ENCODE measurements around the gene FGF12.

DNA sequence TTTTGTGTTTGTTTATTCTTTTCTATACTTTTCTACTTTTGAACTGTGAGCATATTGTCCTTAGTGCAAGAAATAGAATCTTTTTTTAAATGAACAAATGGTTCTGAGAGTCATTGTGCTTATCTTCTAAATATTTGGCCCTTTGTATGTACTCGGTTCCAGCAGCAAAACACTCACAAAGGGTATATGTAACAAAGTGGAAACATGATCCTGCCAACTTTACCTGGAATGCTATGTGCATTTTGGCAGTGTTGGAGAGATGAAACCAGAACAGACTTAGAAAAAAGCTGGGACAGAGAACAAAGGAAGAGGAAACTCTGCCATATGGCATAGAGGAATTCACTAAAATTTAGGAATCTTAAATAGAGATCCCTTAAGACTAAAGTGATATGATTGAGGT is 150.1 kb downstream of the FGF12 start:
- no peak for TF ChIP-seq POLR2A (IDR thresholded peaks at IDR 0.05)
- TF ChIP-seq, protein P1, sequence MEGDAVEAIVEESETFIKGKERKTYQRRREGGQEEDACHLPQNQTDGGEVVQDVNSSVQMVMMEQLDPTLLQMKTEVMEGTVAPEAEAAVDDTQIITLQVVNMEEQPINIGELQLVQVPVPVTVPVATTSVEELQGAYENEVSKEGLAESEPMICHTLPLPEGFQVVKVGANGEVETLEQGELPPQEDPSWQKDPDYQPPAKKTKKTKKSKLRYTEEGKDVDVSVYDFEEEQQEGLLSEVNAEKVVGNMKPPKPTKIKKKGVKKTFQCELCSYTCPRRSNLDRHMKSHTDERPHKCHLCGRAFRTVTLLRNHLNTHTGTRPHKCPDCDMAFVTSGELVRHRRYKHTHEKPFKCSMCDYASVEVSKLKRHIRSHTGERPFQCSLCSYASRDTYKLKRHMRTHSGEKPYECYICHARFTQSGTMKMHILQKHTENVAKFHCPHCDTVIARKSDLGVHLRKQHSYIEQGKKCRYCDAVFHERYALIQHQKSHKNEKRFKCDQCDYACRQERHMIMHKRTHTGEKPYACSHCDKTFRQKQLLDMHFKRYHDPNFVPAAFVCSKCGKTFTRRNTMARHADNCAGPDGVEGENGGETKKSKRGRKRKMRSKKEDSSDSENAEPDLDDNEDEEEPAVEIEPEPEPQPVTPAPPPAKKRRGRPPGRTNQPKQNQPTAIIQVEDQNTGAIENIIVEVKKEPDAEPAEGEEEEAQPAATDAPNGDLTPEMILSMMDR (IDR thresholded peaks at IDR 0.05): no peak
